GM19043 (cell line): Measurements from ENCODE around the gene CDH23.

Experiments used
- ATAC-seq: cut with Tn5 transposase; IDR thresholded peaks from one replicate; pipeline ENCODE4 v1.9.1; 2021; ENCODE audit warnings: low read depth; ENCODE audit not compliant: unreplicated experiment

The CDH23 gene

GRCh38 chr10:71577345-71577744 is 180.6 kb downstream of the CDH23 start:
- ATAC-seq, result no peak

- no peak for ATAC-seq
These were observed 181.3 kb downstream of the CDH23 start for GRCh38 chr10:71578069-71578468.

GRCh38 chr10:71579668-71580067 is 182.9 kb downstream of the CDH23 start:
- no peak for ATAC-seq

GRCh38 chr10:71580415-71580814 is 183.7 kb downstream of the CDH23 start:
- ATAC-seq, result no peak

DNA sequence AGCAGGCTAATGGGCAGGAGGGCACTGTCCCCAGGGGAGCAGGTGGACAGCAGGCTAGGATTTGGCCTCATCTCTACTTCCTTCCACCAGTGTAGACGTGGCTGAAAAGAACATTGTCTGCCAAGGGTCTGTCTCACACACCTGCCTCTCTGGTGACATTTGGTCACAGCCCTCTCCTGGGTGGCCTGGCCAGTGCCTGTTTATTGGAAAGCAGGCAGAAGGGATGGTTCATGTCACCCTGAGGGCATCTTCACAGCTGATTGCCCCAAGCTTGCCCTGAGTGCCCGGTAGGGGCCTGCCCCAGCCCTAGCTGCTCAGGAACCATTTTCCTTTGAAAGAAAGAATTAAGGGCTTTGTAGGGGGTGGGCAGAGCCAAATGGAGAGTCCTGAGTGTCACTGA is 184.2 kb downstream of the CDH23 start:
- ATAC-seq, result no peak

DNA sequence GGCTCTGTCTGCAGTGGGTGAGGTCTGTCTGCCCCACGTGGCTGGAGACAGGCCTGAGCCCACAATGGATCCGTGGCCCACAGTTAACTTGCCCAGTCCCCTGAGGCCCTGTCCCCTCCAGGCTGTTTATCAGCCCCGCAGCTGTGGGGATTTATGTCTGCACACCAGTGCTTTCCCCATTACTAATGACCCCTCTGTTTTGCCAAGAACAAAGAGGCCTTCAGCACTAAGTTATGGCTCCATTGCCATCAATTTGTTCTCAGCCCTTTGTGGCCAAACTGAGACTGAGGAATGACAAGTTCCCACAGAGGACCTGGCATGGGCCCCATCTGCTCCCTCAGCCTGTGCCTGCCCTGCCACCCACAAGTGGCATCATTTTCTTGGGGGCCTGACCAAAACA is 184.7 kb downstream of the CDH23 start:
- ATAC-seq, result no peak

DNA sequence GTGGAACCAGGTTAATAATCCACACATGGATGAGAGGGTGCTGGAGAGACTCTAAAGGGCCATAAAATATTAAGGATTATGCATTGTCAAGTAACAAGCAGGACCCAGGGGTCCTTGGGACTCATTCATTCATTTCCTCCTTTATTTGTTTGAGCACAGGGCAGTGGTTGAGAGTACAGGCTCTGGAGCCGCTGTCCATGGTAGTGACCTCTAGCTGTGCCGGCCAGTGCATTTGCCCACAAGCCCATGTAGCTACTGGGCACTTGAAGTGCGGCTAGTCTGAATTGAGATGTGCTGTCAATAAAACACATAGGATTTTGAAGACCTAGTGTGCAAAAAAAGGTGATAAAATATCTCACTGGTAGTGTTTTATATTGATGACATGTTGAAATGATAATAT is 185.3 kb downstream of the CDH23 start:
- no peak for ATAC-seq

- ATAC-seq, result no peak
These were observed 186.1 kb downstream of the CDH23 start for GRCh38 chr10:71582506-71583475.

- ATAC-seq, result no peak
These were observed 187.7 kb downstream of the CDH23 start for GRCh38 chr10:71584461-71584860.

DNA sequence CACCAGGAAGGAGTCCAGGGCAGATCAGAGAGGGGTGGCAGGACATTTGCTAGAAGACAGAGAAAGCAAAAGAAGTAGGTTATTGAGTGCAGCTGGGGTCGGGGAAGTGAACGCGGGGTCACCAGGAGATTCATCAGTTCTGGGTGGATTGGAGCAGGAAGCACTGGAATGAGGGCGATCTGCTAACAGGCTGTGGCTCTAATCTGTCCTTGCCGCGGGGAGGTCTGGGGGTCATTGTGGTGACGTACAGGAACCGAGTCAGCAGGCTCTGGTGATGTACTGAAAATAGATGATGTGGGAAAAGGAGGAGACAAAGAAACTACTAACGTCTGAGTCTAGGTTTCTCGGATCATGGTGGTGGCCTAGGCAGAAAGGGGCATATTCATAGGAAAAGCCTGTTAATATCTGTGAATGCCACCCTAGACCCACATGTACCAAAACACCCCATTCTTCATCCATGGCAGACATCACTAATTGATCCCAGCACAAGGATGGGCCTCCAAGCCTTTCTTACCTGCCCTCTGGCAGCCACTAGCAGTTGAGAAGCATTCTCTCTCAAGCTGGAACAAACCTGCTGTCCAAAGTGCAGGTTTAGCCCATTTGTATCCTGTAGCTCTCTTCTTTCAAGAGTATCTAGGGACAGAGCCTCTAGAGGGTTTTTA is 188.3 kb downstream of the CDH23 start:
- no peak for ATAC-seq

DNA sequence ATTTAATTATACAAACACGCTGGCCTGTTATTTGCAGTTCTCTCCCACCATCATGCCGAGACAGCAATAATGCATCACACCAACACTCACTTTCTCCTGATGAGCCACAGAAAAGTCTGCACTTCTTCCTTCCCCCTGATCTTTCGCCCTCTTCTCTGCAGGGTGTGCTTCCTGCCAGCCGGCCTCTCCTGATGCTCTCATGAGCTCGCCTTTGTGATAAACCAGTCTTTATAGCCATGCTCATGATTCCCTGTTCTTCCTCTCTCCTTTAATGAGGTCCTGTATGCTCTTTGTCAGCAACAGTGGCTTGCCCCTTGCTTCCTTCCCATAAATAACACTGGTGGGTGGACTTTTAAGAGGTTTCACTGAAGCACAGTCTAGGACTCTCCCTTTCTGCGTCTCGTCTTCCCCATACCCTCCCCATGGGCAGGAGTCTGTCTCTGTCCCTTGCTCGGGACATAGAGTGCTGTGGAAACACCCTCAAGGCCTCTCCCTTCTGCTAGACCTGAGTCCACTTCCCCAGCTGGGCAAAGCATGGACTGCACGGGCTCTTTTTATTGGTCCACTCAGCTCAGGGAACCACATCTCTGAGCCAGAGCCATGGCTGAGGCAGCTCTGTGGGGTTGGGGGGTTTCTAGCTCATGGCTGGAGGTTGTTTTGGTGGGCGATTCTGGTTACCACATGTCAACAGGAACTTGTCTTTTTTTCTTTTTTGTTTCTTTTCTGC is 189.0 kb downstream of the CDH23 start:
- no peak for ATAC-seq

- ATAC-seq, result no peak
These were observed 191.3 kb downstream of the CDH23 start for GRCh38 chr10:71587941-71588573.

GRCh38 chr10:71588685-71589084 is 192.0 kb downstream of the CDH23 start:
- ATAC-seq, result no peak

DNA sequence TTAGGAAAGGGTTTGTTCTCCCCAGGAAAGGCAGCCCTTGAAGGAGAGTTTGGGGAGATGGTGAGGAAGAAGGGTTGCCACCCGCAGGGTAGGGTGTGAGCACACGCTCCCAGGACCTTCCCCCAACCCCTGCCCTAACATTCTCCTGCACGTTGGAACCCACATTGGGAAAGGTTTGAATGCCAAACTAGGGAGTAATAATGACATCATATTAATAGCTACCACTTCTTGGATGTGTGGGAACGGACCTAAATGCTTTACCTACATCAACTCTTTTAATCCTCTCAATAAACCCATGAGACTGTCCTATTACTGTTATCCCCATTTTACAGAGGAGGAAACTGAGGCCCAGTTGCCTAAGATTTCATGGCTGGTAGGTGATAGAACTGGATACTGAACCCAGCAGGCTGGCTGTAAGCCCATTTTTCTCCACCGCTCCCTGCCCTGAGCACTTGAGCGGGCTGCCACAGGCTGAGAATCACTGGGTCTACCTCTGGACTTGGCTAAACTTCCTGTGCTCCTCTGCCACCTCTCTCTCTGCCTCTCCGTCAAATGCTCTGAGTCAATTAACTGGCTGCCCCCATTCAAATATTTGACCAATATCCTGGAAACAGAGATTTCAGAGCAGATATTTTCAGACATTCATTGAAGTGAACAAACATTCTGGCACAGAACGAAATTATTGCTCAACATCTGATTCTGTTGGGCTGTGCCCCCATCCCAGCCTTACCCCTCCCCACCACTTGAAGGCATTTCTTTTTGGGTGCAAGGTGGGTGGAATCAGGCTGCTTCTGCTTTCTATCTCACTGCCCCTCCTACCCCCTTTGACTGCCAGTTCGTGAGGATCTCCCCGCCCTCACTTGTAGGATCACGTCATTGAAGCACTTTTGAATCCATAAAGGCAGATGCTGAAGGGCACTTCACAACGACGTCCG is 193.2 kb downstream of the CDH23 start:
- no peak for ATAC-seq

- no peak for ATAC-seq
These were observed 194.1 kb downstream of the CDH23 start for GRCh38 chr10:71590781-71591350.

DNA sequence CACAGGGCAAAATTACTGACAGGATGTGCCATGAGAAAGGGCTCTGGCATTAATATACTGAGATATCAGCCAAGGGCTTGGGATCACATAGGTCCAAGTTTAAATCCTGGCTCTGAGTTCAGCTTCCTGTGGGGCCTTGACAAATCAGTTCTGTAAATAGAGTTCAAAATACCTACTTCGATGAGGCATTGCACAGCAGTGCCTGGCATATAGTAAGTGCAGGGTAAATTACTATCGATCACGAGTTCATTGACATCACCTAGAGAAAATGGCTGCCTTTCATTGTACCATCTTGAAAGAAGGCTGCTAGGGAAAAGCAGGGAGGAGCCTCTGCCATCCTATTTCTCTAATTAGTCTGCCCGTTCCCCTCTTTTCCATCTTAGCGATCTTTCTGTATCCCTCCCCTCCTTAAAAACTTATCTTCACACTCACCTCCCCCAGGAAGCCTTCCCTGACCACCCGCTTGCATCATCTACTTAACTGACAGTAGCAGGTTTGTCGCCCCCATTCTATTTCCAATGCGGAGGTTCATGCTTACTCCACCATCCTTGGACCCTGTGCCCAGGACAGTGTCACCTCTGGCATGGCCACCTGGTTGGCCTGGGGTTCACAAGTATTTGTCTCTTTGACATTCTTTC is 198.3 kb downstream of the CDH23 start:
- ATAC-seq, result no peak

- ATAC-seq, result no peak
These were observed 198.9 kb downstream of the CDH23 start for GRCh38 chr10:71595649-71596048.

DNA sequence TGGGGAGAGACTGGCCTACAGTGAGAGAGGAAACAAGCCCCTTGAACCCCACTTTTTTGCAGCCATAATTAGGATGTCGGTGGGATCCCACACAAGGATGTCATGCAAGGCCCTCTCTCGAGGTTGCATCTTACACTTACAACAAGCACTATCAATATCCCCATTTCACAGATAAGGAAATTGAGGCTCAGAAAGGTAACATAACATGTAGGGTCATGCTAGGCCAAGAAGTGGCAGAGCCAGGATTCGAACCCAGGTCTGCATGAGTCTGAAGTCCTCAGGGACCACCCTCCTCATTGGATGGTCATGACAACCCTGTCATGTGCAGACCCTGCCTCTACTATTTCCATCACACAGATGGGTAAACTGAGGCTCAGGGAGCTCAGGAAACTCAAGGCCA is 199.4 kb downstream of the CDH23 start:
- ATAC-seq, result no peak

DNA sequence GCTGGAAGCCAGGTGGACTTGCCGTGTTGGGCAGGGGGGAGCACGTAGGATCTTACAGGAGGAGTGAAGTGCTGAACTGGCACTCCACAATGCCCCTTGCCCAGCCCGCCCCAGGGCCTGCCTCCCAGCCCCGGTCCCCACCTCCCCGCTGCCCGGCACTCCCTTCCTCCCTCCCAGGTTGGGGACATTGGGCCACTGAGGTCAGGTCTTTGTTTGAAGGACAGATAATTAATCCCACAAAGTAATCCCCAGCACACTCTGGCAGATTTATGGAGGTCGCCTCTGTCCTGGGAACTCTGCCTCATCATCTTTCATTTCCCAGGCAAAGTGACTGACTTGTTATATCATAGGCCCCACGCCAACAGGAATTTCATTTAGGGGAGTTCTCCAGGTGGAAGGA is 200.0 kb downstream of the CDH23 start:
- no peak for ATAC-seq
